OCI-LY3 (cell line): Measurements from ENCODE around the gene C1orf232.

ENCODE experiments used
- CTCF ChIP-seq: fragments of 200-600, 300-600 bp; sonication (generic); IDR thresholded peaks from 2 replicates; pipeline ENCODE4 v1.5.1; 2014; ENCODE audit warnings: antibody characterized with exemption, low read length, low read depth
- EZH2phosphoT487 ChIP-seq: fragments of 200-600 bp; shearing (Covaris generic); IDR thresholded peaks from 2 replicates; pipeline ENCODE4 v1.6.1; 2018; ENCODE audit warnings: antibody characterized with exemption, mixed run types, low read depth

- TF ChIP-seq CTCF (no peak), EZH2phosphoT487 (no peak)
Measured at GRCh38 chr1:26197813-26198212, 29.1 kb upstream of the C1orf232 start.
